Measurements from ENCODE around the gene CCNB1IP1. TPM values are rescaled to one million over a fixed set of nuclear protein-coding genes. Genes with fewer than 3 reads are reported as not detected.

CCNB1IP1 gene
- total RNA-seq, 3 donors from 2014 or later, result 28.9 to 38.0 (median 33.0) TPM

Other genes with a start within 250 kb of the CCNB1IP1 start
- not detected for gene OR4K17, start 222.5 kb downstream of the CCNB1IP1 start, total RNA-seq
- gene OR4N5, start 194.5 kb downstream of the CCNB1IP1 start, total RNA-seq, result not detected
- not detected for gene OR11G2, start 142.4 kb downstream of the CCNB1IP1 start, total RNA-seq
- not detected for gene OR11H6, start 109.6 kb downstream of the CCNB1IP1 start, total RNA-seq
- gene OR11H7, start 104.3 kb downstream of the CCNB1IP1 start, total RNA-seq, result not detected
- not detected for gene OR11H4, start 94.0 kb downstream of the CCNB1IP1 start, total RNA-seq
- gene TTC5, start 27.3 kb downstream of the CCNB1IP1 start, total RNA-seq, result 10 to 100 TPM; 40.3 to 41.9 (median 41.5) TPM
- gene PARP2, start 10.4 kb upstream of the CCNB1IP1 start, total RNA-seq, result 10 to 100 TPM; 16.9 to 22.9 (median 22.1) TPM
- 10 to 100 TPM; 14.7 to 21.7 (median 19.3) TPM for gene TEP1, start 80.2 kb upstream of the CCNB1IP1 start, total RNA-seq
- under 1 TPM in 1 of 3 donors, not detected in 2; 0.05 TPM for gene KLHL33, start 102.9 kb upstream of the CCNB1IP1 start, total RNA-seq
- gene OSGEP, start 121.5 kb upstream of the CCNB1IP1 start, total RNA-seq, result 10 to 100 TPM; 73.4 to 86.5 (median 75.4) TPM
- 100 to 1,000 TPM; 265 to 309 (median 300) TPM for gene APEX1, start 121.9 kb upstream of the CCNB1IP1 start, total RNA-seq
- gene PIP4P1, start 128.2 kb upstream of the CCNB1IP1 start, total RNA-seq, result 10 to 100 TPM; 33.6 to 43.4 (median 39.9) TPM
- gene PNP, start 136.1 kb upstream of the CCNB1IP1 start, total RNA-seq, result 100 to 1,000 TPM; 198 to 236 (median 221) TPM
- under 1 TPM in 2 of 3 donors, not detected in 1; 0.16 to 0.30 TPM for gene RNASE10, start 172.3 kb upstream of the CCNB1IP1 start, total RNA-seq
- gene RNASE9, start 227.8 kb upstream of the CCNB1IP1 start, total RNA-seq, result not detected

Measured in activated T-cell treated with anti-CD3 and anti-CD28 coated beads, Interleukin-2, amount 50 U/mL, for 4 hours (primary cell).